Ascending aorta (tissue), 2 donors: ENCODE data around the gene FH. TPM values are rescaled to one million over a fixed set of nuclear protein-coding genes. Genes with fewer than 3 reads are reported as not detected.
A peak's percentile ranks its signal among the peaks of the same experiment; 100 is the strongest.

Source experiments
- DNase-seq, 2 donors: peaks; one replicate each; pipeline ENCODE4 v3.0.0-alpha.2; 2019; ENCODE audit warnings: low spot score in 2 of 2
- H3K27ac ChIP-seq, 2 donors: fragments of 200-600 bp; sonication (generic); one replicate each; pipeline ENCODE4 v1.5.1; 2016 to 2017; ENCODE audit warnings: mild to moderate bottlenecking in 1 of 2
- H3K27me3 ChIP-seq: fragments of 200-600 bp; sonication (generic); one replicate; pipeline ENCODE4 v1.5.1; 2017
- H3K36me3 ChIP-seq, 2 donors: fragments of 200-600 bp; sonication (generic); one replicate each; pipeline ENCODE4 v1.5.1; 2016
- H3K4me1 ChIP-seq, 2 donors: fragments of 200-600 bp; sonication (generic); one replicate each; pipeline ENCODE4 v1.5.1; 2016 to 2017; ENCODE audit warnings: mild to moderate bottlenecking in 1 of 2
- H3K4me3 ChIP-seq, 2 donors: fragments of 200-600 bp; sonication (generic); one replicate each; pipeline ENCODE4 v1.5.1; 2016 to 2017; ENCODE audit warnings: mild to moderate bottlenecking in 1 of 2
- H3K9me3 ChIP-seq, 2 donors: fragments of 200-600 bp; sonication (generic); one replicate each; pipeline ENCODE4 v1.5.1; 2016
- CTCF ChIP-seq, 3 experiments: fragments of 200-600 bp in 2 of 3; fragments of 450-650 bp in 1 of 3; sonication (generic) in 2 of 3; IDR thresholded peaks; one replicate each; pipeline ENCODE4 v1.5.1; 2016 to 2019; ENCODE audit warnings: antibody characterized with exemption in 3 of 3, mild to moderate bottlenecking in 1 of 3, moderate library complexity in 1 of 3
- intact Hi-C: fragments of 100-400 bp; cut with DNase I; formaldehyde crosslinking; loops from one replicate; pipeline ENCODE4 v1.15.1; 2023
- total RNA-seq: library from RNA; depleted of rRNA; stranded (reverse); fragments of >200 nt; gene quantifications from one replicate; pipeline ENCODE4 v1.1.0, GENCODE V29; 2016

Gene FH
- total RNA-seq, 1 donor from 2014 or later, result 29.9 TPM

GRCh38 chr1:241542199-241542907 is 22.8 kb upstream of the FH start:
- intact Hi-C loops, result no loop called here
- H3K27me3 ChIP-seq, result no peaks in the 10 kb centered on the region
- H3K27ac ChIP-seq, result no peak overlapping the region
- no peaks in the 10 kb centered on the region for H3K9me3 ChIP-seq
- no peaks in the 10 kb centered on the region for H3K4me1 ChIP-seq
- no peak for TF ChIP-seq CTCF (IDR thresholded peaks at IDR 0.05)
- no peaks in the 10 kb centered on the region for H3K36me3 ChIP-seq
- no peak for DNase-seq
- H3K4me3 ChIP-seq, result no peak overlapping the region

DNA sequence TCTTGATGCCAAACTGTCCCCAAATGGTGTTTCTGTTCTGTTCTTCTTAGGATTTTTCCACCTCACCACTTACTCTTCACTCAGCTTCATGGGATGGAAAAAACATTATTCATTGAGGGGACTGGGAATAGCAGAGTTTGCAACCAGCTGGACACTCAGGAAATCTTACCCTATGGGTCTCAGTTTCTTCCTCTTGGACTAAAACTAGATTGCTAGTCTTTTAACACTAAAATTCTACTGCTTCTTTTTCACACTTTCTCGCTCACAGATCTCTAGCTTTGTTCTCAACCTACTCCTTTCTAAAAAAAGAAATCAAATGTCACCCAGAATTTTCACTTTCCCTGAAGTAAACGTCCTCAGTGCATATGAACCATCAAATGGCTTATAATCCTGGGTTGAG is 17.4 kb upstream of the FH start:
- no peaks in the 10 kb centered on the region for H3K27me3 ChIP-seq
- no peaks in the 10 kb centered on the region for H3K36me3 ChIP-seq
- H3K4me3 ChIP-seq, result no peak overlapping the region
- no peaks in the 10 kb centered on the region for H3K9me3 ChIP-seq
- DNase-seq, result no peak
- H3K27ac ChIP-seq, result no peak overlapping the region
- intact Hi-C loops, result no loop called here
- TF ChIP-seq CTCF (IDR thresholded peaks at IDR 0.05), result no peak
- no peaks in the 10 kb centered on the region for H3K4me1 ChIP-seq

DNA sequence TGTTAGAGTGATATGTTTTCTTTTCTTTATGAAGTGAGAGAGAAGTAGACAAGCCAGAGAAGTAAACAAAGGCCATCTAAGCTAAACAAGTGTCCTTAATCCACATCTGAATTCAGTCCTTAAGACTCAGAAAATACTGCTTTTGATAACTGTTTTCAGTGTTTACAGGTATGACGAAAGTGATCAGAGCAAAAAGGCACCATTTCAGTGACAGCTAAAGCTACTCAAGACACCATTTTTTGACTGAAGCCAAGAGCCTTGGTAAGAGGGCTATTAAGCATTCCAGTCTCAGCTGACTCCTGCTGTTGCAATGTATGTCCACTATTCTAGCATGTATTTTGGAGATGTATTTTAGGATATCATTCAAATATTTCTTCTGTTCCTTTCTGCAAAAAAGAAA is 16.7 kb upstream of the FH start:
- H3K36me3 ChIP-seq, result no peaks in the 10 kb centered on the region
- DNase-seq, result no peak
- no peak for TF ChIP-seq CTCF (IDR thresholded peaks at IDR 0.05)
- H3K4me1 ChIP-seq, result no peaks in the 10 kb centered on the region
- no peak overlapping the region for H3K27ac ChIP-seq
- H3K27me3 ChIP-seq, result no peaks in the 10 kb centered on the region
- H3K4me3 ChIP-seq, result no peak overlapping the region
- intact Hi-C loops, result no loop called here
- H3K9me3 ChIP-seq, result no peaks in the 10 kb centered on the region

GRCh38 chr1:241533326-241534115 is 14.0 kb upstream of the FH start:
- DNase-seq, result no peak
- no peak overlapping the region for H3K27ac ChIP-seq
- H3K36me3 ChIP-seq, result no peaks in the 10 kb centered on the region
- no peak overlapping the region for H3K4me3 ChIP-seq
- no peaks in the 10 kb centered on the region for H3K27me3 ChIP-seq
- H3K9me3 ChIP-seq, result no peaks in the 10 kb centered on the region
- TF ChIP-seq CTCF (IDR thresholded peaks at IDR 0.05), result no peak
- no peaks in the 10 kb centered on the region for H3K4me1 ChIP-seq
- intact Hi-C loops, result no loop called here

DNA sequence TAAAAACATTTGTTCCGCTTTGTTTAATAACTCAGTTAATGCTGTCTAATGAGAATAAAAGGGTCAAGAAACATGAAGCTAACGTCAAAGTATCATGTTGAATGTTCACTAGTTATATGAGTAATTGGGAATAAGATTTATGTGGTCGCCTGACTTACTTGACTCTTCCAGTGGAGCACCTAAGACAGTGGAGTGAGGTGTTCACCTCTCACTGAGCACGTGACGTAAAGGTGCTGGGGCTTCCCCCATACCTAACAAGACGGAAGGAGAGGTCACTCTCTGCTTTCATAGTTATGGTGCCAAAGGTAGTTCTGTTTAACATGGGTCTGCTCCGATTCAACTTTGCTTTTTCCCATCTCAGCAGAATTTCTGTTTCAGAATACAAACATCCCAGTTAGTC is 13.3 kb upstream of the FH start:
- Histone ChIP-seq H3K27ac (no peak overlapping the region), H3K4me1 (no peaks in the 10 kb centered on the region), H3K4me3 (peak overlapping the region in 1 of 2 donors; percentile 55), H3K36me3 (no peaks in the 10 kb centered on the region), H3K27me3 (no peaks in the 10 kb centered on the region), H3K9me3 (no peaks in the 10 kb centered on the region)
- no peak for TF ChIP-seq CTCF (IDR thresholded peaks at IDR 0.05)
- intact Hi-C loops, result no loop called here
- DNase-seq, result no peak
